Peyer's patch (tissue), 4 donors: Measurements from ENCODE around the gene GPC3.

Experiments
- POLR2A ChIP-seq, 2 donors: fragments of 450-650 bp; IDR thresholded peaks; one replicate each; pipeline ENCODE4 v1.5.1; 2017; ENCODE audit warnings: antibody characterized with exemption in 2 of 2, mild to moderate bottlenecking in 2 of 2, moderate library complexity in 2 of 2
- TF ChIP-seq, protein P1 (sequence below), 6 experiments: fragments of 450-650 bp in 4 of 6; fragments of 200-600 bp in 2 of 6; sonication (generic) in 1 of 6; IDR thresholded peaks; one replicate each; pipeline ENCODE4 v1.5.1; 2017 to 2019; ENCODE audit warnings: antibody characterized with exemption in 6 of 6, mild to moderate bottlenecking in 3 of 6, moderate library complexity in 1 of 6

- no peak for TF ChIP-seq POLR2A (IDR thresholded peaks at IDR 0.05)
- TF ChIP-seq, protein P1, sequence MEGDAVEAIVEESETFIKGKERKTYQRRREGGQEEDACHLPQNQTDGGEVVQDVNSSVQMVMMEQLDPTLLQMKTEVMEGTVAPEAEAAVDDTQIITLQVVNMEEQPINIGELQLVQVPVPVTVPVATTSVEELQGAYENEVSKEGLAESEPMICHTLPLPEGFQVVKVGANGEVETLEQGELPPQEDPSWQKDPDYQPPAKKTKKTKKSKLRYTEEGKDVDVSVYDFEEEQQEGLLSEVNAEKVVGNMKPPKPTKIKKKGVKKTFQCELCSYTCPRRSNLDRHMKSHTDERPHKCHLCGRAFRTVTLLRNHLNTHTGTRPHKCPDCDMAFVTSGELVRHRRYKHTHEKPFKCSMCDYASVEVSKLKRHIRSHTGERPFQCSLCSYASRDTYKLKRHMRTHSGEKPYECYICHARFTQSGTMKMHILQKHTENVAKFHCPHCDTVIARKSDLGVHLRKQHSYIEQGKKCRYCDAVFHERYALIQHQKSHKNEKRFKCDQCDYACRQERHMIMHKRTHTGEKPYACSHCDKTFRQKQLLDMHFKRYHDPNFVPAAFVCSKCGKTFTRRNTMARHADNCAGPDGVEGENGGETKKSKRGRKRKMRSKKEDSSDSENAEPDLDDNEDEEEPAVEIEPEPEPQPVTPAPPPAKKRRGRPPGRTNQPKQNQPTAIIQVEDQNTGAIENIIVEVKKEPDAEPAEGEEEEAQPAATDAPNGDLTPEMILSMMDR (IDR thresholded peaks at IDR 0.05): no peak
Observed at GRCh38 chrX:133989993-133990392, 4.6 kb upstream of the GPC3 start.
